A673 (cell line): ENCODE measurements around the gene CA6.

ENCODE experiments used
- EZH2 ChIP-seq: fragments of 200-600 bp; sonication (generic); IDR thresholded peaks from 2 replicates; pipeline ENCODE4 v1.6.1; 2017; ENCODE audit warnings: borderline replicate concordance, low read depth, mild to moderate bottlenecking, mixed read lengths, antibody characterized with exemption, low read length; ENCODE audit not compliant: poor library complexity, severe bottlenecking
- TF ChIP-seq, protein P1 (sequence below): fragments of 300-800, 200-600 bp; sonication (generic); conservative IDR thresholded peaks from 2 replicates; pipeline ENCODE4 v1.5.1; 2017; ENCODE audit warnings: low read depth, mild to moderate bottlenecking, antibody characterized with exemption, low read length, moderate library complexity, mixed read lengths

DNA sequence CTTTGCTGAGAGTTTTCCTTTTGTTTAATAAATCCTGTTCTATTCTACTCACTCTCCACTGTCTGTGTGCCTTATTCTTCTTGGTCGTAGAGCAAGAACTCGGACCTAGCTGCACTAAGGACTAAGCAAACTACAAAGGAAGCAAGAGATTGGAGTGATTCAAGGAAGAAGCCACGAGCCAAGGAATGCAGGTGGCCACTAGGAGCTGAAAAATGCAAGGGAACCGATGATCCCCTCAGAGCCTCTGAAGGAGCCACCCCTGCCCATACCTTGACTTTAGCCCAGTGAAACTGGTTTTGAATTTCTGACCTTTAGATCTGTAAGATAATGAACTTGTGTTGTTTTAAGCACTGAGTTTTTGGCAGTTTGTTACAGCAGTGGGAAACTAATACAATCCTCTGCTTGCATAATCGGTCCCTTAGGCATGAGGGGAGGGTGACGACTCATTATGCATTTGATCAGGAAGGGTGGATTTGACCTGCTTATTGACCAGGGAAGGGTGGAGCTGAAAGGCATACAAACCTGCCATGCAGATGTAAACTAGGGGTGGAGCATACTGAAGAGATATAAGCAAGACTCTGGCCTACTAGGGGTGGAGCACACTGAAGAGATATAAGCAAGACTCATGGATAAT lies 6.2 kb upstream of the CA6 start:
- TF ChIP-seq, protein P1, sequence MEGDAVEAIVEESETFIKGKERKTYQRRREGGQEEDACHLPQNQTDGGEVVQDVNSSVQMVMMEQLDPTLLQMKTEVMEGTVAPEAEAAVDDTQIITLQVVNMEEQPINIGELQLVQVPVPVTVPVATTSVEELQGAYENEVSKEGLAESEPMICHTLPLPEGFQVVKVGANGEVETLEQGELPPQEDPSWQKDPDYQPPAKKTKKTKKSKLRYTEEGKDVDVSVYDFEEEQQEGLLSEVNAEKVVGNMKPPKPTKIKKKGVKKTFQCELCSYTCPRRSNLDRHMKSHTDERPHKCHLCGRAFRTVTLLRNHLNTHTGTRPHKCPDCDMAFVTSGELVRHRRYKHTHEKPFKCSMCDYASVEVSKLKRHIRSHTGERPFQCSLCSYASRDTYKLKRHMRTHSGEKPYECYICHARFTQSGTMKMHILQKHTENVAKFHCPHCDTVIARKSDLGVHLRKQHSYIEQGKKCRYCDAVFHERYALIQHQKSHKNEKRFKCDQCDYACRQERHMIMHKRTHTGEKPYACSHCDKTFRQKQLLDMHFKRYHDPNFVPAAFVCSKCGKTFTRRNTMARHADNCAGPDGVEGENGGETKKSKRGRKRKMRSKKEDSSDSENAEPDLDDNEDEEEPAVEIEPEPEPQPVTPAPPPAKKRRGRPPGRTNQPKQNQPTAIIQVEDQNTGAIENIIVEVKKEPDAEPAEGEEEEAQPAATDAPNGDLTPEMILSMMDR, result no peak
- no peak for TF ChIP-seq EZH2
